Limb (tissue), 2 donors: ENCODE data around the gene GNAS-AS1.

Source experiments
- DNase-seq, 2 donors: peaks; one replicate each; pipeline ENCODE4 v3.0.0-alpha.2; 2016; ENCODE audit errors: extremely low spot score in 2 of 2

GNAS-AS1 gene

DNA sequence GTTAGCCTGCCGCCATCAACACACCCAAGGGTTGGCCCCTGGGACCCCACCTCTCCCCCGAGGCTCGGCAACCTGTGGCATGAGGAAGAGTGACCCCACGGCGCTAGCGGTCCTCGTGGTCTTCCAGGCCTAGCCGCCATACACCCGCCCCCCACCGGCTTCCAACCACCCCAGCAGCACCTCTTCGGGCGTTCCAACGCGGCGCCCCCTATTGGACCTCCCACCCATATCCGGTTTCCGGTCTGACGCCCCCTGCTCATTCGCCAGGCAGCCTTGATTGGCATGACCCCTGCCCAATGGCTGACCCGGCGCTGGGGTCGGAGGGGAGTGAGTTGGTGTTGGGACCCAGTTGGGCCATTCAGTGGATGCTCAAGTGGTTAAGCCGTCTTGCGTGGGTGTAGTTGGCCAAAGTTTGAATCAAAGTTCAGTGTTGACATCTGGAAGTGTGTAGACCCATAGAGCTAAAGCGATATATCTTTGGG is at the start of gene GNAS-AS1:
Gene GNAS-AS1, minus strand, starts transcription at position 210 of the 482 bp plus-strand sequence.
- peak; percentile 65 to 92 for DNase-seq

DNA sequence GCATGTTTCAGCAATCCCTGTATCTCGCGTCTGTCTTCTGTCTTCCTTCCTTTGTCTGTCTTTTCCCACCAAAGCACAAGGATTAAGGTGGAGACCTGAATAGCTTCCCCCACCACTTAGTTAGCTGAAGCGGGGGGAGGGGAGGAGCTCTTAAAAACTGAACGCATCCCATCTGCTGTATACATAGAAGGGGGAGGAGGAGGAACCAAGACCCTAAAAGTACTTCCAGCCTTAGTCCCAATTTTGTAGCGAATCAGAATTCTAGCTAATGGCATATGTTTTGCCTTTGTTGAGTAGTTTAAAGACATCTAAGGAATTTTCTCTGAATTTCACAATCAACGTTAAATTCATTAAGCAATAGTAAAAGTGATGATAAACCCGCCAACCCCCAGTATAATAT is 49.7 kb upstream of the GNAS-AS1 start:
- DNase-seq: no peak

DNA sequence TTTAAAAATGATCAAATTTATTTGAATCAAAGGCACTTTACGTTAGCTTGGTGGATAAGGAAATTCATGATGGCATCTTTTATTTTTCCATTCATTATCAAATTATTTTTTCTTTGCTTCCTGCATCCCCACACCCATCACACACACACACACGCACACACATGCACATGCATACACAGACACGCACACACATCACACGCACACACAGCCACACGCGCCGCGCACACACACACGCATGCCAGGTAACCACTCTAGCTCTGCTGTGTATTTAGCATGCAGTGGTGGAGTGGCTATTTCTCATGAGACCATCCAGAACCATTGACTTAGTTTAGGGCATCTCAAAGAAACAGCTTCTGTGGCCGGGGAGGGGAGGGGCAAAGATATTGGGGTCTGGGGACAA is 48.8 kb upstream of the GNAS-AS1 start:
- DNase-seq: no peak

DNA sequence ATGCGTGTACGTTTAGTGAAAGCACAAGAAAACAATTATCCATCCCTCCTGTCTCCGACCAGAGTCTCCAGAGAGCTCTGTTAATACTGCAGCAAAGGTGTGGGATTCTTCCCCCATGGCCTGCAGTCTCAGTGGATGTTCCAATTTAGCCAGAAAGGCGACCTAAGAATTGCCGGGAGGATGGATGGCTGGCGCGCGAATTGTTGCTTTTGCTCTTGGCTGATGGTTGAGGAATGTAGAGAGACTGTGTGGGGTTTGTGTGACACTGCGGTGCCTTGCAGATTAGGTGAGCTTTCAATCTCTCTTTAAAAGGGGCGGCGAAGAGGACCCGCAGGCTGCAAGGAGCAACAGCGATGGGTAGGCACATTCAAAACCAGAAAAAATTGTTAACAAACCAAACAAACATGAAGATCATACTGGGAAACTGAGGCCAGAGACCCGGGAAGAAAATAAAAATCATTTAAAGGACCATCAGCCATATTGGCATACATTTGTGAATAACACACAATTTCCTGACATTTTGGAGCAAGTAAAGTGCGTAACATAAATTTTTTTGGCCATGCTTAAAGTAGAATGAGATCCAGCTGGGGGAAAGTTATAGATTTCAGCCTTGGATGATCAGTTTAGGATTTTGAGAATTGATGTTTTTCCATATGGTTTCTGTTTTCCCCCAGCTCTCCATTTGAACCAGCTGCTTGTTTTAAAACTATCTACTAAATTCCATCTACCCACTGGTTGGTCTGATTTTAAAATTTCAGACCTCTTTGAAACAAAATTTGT is 48.1 kb upstream of the GNAS-AS1 start:
- no peak for DNase-seq

DNA sequence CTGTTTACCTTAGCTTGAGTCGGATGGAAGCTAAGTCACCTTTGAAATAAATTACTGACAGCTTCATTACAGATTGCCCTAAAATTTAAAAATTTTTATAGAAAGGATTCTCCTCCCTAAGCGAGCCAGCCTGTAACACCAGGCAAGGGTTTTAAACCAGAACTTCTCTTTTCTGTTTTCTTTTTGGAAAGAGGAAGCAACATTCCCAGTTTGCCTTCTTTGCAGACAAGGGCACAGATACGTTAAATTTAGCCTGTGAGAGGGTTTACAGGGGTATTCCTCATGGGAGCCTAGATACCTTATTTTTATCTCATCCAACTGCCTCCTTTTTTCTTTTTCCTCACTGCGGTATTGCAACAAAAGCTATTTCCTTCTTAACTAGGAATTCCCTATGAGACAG is 46.8 kb upstream of the GNAS-AS1 start:
- DNase-seq: no peak

DNA sequence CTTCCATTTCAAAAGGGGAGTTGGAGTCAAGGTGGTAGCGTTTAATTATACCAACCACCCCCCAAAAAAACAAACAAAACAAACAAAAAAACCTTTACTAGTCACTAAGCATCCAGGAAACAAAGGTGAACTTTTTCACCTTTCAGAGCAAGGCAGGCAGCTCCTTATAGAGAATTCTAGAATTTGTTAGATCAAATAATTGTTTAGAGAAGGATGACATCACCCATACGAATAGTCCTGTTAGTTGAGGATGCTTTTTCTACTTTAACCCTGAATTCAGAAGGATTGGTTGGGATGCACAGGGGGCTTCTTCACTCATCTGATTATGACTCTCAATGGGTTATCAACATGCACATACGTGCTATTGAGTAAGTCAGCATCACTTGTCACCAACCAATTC is 46.1 kb upstream of the GNAS-AS1 start:
- no peak for DNase-seq

DNA sequence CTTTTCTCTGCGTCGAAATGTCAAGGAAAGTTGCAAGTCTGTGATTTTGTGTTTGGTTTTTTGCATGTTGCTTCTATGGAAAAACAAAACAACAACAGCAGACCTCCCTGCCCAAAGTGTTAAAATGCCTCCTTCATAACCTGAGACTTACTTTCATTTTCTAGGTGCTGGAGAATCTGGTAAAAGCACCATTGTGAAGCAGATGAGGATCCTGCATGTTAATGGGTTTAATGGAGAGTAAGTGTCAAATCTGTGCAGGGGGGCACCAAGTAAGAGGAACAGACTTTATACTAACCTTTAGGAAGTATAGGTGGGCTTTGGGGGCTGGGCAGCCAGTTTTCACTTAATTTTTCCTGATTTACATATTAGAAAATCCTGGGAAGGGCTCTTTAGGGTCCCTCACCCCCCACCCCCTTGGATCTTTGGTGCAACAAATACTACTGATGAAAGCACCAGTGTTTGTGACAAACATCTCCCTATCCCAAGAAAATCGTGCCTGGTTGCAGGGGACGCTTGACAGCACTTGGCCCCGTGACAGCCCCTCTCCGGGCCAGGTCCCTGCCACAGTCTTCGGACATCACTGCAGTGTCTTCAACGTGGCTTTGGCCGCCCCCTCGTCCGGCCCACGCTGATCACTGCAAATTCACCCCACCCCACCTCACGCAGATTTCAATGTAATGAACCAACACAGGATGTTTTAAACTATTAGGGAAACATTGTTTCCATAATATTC is 44.9 kb upstream of the GNAS-AS1 start:
- DNase-seq: no peak

DNA sequence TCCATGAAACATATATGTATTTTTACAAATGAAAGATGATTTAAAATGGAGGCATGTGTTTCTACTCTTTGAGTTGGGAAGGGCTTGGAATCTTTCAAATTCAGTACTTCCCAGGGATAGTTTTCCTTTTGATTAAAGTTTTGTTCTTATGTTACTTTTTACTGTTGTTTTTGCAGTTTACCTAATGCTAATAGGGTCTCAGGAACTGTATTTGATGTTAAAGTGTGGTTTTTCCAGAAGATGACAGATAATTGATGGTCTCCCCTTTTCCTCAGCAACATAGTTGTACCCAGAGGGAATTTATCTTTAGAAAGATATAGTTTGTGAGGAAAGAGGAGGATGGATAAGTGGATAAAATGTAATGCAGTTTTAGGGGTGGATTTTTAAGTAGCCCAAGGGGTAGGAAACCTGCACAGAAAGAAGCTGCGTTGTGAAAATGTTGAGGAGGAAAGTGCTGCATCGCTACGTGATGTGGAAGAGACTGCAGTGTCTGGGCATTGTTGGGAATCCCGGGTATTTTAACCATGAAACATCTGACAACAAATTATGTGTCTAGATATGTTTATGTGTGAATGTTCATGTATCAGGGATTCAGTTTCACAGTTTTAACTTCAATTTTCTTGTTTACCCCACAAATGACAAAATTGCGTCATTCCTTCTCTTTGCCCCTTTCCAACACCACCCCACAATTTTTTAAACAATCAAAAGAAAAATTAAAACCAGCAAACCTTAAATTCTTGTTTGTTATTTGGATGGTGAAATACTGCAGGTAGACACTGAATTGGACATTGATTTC is 44.1 kb upstream of the GNAS-AS1 start:
- no peak for DNase-seq

DNA sequence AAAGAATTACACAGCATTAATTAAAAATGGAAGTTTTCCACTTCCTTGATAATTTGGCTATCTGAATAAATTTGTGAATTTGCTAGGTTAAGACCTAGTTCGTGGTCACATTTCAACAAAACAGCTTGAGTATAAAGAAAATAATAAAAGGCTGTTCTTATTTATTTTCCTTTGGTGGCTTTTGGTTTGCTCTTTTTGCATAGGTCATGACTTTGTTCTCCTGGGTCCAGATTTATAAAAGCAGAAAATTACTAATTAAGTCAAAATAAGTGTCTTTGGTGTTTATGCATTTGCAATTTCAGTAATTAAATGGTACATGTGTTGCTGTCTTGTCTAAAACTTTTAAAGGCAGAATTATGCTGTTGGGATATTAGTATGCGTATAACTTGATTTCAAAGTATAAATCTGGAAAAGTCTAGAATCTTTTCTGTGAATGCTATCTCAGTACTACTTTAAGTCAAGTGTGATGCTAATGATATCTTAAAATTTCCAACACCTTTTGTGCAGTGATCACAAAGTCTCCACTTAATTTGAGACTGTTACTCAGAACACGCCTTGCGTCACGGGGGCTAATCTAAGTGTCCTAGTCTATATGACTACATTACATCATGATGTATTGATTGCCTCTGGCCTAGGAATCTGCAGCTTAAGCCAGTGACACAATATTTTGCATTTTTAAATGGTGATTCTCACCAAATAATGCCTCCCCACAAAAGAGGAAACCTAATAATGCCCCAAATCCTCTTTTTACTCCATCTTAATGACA is 42.8 kb upstream of the GNAS-AS1 start:
- DNase-seq: no peak

DNA sequence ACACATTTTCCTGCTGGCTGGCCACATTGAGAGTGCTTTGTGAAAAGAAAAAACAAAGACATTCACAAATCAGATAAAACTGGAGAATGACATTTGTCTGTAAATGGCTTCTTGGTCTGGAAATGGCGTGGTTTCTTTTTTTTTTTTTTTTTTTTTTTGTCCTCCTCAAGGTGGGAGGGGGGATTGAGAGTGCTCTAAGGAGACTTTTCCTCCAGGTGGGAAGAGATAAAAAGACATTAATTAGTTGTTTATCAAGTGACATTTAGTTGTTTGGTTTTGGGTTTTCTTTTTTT is 42.2 kb upstream of the GNAS-AS1 start:
- DNase-seq: no peak

DNA sequence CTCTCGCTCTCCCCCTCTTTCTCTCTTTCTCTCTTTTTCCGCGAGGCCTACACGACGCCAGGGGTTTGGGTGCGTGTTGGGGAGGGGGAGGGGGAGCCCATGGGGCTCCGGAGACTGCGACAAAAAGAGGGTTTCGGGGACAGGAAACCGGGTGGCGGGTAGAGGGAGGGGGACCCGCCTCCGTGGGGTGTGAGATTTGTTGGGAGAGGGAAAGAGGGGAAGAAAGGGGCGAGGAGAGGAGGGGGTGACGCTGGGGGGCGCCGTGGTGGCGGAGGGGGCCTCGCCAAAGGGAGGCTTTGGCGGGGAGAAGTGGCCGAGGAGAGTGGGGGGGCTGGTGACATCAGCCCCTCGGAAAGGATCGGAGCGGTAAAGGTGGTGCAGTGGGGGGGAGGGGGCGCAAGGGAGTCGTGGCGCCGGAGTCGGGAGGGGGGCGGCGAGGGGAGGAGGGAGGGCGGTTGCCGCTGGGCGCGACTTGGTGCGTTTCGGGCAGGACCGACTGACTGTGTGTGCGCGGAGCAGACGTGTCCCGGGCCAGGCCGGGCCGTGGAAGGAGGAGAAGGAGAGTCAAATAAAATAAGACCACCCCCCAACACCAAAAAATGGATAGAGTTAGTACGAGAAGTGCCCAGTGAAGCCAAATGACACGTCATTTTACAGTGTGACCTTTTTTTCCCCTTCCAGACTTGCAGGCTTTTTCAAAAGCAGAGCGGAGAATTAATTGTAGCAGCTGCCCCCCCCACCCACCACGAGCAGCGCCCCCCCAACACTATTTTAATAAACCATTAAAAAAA is 41.6 kb upstream of the GNAS-AS1 start:
- peak; percentile 71 to 92 for DNase-seq

DNA sequence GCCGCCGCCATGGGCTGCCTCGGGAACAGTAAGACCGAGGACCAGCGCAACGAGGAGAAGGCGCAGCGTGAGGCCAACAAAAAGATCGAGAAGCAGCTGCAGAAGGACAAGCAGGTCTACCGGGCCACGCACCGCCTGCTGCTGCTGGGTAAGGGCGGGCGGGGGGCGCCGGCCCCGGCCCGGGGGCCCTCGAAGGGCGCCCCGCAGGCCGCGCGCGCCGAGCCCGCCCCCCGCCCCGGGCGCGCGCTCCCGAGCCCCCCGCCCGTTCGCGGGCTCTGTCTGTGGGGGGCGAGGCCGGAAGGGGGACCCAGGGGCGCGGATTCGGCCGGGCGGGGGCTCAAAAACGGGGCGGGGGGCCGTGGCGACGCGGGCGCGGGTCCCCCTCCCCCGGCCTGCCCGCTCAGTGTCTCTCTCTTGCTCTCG is 41.0 kb upstream of the GNAS-AS1 start:
- peak in 1 of 2 donors; percentile 86 for DNase-seq

DNA sequence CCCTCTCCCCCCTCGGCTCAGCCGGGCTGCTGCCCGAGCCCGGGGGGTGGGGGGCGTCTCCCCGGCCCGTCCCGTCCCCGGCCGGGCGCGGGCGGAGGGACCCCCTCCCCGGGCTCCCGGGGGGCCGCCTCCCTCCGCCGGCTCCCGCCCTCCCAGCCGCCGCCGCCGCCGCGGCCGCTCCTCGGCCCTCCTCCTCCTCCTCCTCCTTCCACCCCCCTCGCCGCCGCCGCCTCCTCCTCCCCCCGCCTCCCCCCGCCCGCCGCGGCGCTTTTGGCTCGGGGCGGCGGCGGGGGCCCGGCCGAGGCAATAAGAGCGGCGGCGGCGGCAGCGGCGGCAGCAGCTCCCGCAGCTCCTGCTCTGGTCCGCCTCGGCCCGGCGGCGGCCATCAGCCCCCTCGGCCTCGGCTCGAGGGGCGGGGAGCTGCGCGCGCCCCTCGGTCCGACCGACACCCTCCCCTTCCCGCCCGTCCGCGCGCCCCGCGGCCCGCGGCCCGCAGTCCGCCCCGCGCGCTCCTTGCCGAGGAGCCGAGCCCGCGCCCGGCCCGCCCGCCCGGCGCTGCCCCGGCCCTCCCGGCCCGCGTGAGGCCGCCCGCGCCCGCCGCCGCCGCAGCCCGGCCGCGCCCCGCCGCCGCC is 40.5 kb upstream of the GNAS-AS1 start:
- DNase-seq: peak in 1 of 2 donors; percentile 94

DNA sequence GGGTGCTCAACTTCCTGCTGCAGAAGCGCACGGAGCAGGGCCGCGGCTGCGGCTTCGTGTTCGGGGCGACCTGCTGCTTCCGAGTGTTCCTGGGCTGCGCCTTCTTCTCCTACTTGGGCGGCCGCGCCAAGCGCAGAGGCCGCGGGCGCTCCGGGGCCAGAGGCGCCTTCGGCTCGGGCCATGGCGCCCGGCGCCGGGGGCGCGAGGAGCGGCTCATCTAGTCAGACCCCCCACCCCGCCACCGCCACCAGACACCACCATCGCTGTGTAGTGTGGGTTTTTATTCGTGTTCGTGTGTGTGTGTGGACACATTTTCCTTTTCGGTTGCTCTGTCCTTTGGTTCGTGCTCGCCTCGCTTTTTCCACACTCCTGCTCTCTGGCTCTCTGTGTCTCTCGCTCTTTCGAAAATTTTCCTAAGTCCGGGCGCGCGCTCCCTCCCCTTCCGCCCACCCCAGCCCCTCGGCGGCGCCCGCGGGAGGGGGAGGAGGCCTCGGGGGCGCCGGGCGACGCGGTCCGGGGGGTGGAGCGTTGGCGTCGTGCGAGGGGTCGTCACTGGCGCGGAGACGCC is 39.9 kb upstream of the GNAS-AS1 start:
- DNase-seq: peak in 1 of 2 donors; percentile 90

DNA sequence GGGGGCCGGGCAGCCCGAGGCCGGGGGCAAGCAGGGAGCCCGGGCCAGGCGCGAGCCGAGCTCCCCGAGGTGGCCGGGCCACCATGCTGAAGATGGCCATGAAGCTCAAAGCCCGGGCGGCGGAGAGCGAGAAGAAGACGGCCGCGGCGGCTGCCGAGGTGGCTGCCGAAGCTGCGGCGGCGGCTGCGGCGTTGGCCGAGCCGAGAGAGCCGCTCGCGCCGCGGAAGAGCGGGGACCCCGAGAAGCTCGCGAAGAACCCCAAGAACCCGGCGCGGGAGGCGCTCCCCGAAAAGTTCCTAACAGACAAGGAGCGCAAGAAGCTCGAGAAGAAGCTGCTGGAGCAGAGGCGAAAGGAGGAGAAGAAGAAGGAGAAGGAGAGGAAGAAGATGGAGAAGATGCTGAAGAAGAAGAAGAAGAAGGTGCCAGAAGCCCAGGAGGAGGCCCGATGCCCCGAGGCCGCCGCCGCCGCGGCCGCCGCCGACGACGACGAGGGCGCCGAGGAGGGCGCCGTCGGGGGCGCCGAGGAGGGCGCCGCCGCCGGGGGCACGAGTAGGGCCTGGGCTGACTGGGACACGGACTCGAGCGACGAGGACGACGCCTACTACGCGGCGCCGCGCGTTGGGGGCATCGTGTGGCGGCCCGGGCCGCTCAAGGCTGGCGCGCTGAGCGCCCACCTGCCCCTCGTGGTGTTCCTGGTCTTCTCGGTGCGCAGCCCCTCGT is 39.3 kb upstream of the GNAS-AS1 start:
- DNase-seq: no peak

DNA sequence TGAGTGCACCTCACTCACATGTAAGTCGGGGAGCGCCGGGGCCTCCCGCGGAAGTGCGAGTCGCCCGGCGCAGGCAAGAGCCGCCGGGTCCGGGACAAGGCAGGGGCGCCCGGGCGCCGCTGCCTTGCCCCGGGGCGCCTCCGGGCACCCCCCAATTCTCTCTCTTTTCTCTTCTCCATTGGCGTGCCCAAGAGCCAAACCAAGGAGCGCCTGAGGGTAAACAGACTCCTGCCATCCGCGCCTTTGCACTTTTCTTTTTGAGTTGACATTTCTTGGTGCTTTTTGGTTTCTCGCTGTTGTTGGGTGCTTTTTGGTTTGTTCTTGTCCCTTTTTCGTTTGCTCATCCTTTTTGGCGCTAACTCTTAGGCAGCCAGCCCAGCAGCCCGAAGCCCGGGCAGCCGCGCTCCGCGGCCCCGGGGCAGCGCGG is 38.6 kb upstream of the GNAS-AS1 start:
- no peak for DNase-seq

DNA sequence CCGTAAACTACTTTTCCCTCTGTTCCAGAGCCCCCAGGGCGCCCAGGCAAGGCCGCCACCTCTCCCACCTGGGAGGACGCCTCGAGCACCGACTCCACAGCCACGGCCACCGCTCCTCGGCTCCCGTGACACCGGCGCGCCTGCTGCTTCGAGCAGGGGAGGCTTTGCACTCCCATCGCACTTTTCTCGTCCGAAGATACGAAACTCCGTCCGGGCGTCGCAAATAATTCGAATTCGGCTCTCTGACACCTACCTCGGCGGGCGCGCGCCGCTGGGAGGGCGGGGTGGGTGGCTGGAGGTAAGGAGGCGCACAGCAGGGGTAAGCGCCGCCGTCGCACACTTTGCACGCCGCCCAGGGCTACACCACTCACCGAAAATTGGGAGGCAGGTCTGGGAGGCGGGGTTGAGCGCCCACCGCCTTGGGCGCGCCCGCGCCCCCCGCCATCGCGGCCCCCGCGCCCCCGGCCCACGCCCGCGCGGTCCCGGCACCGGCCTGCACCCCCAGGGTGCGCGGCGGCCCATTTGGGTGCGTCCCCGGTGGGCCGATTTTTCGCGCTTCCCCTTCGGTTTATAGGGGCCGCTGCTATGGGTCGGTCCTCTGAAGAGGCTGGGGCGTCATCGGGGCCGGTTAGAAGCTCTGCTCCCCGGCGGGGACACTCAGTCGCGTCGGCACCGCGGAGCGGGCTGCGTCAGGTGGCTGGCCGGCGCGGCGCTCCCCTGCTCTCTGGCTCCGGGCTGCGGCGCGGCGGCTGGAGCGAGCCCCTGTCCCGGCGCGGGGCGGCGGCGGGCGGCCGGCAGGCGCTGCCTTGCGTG is 38.0 kb upstream of the GNAS-AS1 start:
- DNase-seq: peak; percentile 71 to 88

DNA sequence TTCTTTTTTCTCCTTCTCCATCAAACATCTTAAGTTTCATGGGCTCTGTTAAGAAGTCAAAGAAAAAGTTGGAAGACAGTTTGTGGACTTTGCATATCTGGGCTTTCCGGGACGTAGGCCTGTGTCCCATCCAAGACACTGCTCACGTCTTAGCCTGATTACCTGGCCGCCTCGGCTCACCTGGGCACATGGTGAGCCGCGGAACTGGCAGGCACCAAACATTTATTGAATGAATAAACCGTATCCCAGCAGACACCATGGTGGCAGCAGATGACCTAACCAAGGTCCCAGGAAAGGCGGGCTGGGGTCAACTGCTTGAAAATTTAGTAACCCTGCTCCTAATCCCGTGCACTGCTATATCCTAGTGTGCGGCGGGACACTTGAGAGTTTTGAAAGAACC is 37.4 kb upstream of the GNAS-AS1 start:
- DNase-seq: no peak
